GM21360 (cell line): ENCODE measurements around the gene OR6S1.
"Not testable (repeated sequence)": the region's sequence is repeated elsewhere in the genome, so short reads cannot be mapped to it uniquely, and the experiment has no call there.

Experiments used
- ATAC-seq: cut with Tn5 transposase; IDR thresholded peaks from one replicate; pipeline ENCODE4 v1.9.1; 2021; ENCODE audit warnings: mild to moderate bottlenecking, moderate library complexity; ENCODE audit not compliant: unreplicated experiment

OR6S1 gene

DNA sequence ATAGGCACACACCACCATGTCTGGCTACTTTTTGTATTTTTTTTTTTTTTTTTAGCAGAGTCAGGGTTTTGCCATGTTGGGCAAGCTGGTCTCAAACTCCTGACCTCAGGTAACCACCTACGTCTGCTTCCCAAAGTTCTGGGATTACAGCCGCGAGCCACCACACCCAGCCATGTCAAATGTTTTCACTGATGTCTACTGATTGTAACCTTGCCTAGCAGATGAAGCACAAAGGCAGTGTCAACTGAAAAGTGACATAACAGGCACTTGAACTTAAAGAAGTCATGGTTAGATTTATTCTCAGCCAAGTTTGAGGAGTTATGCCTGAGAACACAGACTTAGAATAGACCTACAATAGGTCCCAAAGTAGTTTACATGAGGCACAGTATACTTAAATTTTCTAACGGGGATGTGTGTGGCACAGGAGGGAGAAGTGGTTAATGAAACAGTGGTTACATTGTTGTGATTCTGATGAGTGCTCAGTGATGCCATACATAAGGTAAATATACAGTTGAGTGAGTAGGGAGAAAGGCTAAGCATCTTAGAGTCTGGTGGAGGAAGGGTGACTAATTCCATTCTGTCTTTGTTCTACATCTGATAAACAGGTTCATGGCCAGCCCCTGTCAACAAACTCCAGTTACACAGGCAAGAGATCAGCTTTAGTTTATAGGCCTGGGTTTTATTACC is 30.2 kb upstream of the OR6S1 start:
- peak; percentile 35 for ATAC-seq

DNA sequence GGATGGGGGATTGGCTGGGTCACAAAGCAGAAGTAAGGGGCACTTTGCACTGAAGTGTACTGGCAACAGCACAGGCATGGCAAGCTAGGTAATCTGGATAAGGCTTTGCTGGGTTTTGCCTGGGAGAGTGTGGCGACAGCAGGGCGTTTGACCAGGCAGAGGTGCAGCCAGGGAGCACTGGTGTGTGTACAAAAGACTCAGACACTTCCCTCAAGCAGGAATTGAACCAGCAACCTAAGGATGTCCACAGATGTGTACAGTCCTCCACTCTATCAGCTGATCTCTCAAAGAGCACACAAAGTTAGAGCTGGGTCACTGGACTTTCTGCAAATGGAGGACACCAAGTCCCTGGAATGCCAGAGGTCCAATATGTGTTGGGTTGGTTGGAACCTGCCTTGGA is 27.5 kb upstream of the OR6S1 start:
- ATAC-seq = no peak

DNA sequence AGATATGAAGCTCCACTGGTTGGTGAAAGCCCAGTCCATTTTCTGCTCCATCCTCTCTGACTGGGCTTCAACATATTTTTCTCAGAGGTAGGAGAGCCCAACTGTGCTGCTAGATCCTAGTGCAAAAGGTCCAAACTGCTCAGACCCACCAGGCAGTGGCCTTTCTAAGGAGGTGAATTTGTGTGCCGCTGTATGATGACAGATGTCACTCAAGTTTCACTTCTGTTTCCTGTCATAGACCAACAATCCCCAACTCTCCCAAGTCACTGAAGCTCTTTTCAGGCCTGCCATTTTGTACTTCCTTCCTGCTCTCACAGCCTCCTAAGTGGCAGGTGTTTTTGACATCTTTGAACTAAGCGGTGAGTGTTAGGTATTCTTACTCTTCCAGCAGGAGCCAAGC is 26.5 kb upstream of the OR6S1 start:
- ATAC-seq = peak; percentile 71

DNA sequence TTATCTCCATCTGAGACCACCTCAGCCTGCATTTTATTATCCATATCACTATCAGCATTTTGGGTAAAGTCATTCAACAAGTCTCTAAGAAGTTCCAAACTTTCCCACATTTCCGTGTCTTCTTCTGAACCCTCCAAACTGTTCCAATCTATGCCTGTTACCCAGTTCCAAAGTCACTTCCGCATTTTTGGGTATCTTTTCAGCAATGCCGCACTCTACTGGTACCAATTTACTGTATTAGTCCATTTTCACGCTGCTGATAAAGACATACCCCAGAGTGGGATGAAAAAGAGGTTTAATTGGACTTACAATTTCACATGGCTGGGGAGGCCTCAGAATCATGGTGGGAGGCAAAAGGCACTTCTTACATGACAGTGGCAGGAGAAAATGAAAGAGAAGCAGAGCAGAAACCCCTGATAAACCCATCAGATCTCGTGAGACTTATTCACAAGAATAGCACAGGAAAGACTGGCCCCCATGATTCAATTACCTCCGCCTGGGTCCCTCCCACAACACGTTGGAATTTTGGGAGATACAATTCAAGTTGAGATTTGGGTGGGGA is 25.0 kb upstream of the OR6S1 start:
- not testable (repeated sequence) for ATAC-seq

DNA sequence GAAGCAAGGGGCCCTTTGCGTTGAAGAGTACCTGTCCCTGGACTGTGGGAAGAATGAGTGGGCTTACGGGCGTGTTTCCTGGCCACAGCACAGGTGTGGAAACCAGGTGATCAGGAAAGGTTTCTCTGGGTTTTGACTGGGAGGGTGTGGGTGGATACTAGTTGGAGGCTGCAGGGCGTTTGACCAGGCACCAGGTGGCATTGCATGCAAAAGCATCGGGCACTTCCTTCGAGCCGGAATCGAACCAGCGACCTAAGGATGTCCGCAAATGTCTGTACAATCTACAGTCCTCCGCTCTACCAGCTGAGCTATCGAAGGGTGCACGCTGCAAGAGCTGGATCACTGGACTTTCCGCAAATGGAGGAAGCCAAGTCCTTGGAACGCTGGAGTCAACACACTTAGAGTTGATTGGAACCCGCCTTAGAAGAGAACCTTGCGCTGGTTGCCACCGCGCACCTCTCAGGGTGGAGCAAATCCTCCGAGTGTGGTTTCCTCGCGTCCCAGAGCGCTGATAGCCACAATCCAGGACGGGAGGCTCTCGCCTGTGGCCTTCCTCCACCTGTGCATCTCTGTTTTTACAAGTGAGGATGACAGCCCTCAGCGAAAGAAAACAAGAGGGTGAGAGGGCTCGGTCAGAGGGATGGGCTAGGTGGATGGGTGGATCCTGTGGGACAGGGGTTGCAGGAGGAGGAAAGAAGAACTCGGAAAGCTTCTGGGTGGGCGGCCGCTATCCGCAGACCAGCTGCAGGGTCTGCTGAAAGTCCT is 21.7 kb upstream of the OR6S1 start:
- no peak for ATAC-seq

DNA sequence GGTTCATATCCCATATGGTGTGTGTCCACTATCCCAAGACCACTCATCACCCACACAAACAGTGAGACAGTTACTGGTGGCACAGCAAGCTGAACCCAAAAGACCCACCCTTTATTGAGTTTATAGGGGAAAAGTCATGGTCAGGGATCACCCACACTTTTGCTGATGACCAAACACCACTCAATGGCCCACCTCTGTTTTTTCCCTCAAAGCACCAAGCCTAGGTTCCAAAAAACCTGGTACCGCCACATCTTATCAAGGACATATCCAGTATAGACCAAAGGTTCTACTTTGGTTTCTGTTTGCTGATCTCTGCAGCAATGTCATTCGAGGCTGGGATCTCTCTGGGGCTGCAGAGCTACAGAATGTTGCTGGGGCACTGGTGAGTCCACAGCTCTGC is 19.7 kb upstream of the OR6S1 start:
- ATAC-seq = no peak

DNA sequence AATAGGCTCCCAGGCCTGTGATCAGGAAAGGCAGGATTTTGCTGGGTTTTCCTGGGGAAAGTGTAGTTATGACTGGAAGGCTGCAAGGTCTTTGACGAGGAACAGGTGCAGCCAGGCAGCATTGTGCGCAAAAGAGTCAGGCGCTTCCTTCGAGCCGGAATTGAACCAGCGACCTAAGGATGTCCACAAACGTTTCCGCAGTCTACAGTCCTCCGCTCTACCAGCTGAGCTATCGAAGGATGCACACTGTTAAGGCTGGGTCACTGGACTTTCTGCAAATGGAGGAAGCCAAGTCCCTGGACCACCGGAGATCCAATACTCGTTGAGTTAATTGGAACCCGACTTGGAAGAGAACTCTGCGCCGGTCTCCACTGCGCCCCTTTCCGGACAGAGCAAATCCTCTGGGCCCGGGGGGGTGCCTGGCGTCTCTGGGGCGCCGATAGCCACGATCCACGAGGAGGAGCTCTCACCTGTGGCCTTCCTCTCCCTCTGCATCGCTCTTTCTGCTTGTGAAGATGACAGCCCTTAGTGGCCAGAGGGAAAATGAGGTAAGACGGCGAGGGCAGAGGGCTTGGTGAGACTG is 18.4 kb upstream of the OR6S1 start:
- ATAC-seq = no peak

DNA sequence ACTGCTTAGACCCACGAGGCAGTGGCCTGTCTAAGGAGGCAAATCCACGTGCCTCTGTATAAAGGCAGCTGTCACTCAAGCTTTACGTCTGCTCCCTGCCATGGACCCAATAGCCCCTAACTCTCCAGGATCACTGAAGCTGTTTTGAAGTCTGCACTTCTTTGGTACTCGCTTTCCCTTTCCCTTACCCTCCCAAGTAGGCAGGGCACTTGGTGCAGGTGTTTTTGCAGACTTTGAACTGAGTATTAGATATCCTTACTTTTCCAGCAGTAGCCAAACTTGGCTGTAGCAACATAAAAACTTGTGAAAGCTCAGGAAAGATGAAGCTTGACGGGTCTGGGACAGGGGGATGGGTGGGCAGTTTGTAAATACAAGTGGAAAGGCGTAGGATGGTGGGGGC is 17.8 kb upstream of the OR6S1 start:
- no peak for ATAC-seq

DNA sequence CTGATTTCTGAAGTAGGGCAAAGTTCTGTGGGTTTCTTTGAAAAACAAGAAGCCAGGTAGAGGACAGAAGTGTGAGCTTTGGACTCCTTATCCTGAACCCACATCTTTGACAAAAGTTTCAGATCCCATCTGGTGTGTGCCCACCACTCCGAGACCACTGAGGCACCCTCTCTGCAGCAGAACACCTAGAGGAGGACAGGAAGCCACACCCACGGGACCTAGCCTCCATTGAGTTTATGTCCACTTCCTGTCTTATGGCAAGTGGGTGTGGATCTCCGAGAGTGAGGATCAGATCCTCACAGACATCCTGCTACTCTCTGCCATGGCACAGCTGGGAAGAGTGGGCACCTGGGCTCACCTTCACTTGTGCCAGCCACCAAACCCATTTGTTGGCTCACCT is 16.8 kb upstream of the OR6S1 start:
- ATAC-seq = no peak

DNA sequence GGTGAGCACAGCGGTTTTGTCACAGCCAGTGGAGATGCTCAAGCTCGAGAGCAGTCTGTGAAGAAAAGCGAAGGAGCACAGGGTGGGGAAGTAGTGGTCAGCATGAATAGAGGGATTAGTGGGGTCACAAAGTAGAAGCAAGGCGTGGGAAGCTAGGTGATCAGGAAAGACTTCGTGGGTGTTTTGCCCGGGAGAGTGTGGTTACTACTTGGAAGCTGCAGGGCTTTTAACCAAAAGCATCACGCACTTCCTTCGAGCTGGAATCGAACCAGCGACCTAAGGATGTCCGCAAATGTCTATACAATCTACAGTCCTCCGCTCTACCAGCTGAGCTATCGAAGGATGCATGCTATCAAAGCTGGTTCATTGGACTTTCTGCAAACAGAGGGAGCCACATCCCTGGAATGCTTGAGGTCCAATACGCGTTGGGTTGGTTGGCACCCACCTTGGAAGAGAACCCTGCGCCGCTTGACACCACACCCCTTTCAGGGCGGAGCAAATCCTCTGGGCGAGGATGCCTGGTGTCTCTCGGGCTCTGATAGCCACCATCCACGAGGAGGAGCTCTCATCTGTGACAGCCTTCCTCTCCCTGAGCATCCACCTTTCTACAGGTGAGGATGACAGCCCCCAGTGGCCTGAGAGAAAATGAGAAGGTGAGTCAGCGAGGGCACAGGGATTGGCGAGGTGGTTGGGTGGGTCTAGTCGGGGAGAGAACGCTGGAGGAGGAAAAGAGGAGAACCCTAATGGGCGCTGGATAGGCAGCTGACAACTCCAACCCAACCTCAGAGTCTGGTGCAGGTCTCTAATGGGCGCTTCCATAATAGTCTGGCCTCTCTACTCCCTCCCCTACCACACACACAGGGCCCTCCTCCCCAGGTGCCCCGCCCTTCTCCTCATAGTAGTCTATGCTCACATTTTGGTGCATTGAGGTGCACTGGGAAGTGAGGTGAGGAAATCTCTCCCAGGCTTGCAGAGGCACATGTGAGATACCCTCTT is 16.0 kb upstream of the OR6S1 start:
- no peak for ATAC-seq

DNA sequence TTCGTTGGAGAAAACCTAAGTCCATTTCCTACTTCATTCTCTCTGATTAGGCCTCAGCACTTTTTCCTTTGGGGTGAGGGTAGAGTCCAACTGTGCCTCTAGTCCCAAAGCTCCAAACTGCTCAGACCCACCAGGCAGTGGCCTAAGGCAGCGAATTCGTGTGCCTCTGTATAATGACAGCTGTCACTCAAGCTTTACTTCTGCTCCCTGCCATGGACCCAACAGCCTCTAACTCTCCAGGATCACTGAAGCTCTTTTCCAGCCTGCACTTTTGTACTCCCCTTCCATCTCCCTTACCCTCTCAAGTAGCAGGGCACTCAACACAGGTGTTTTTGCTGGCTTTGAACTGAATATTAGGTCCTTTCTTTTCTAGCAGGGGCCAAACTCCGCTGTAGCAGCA is 14.8 kb upstream of the OR6S1 start:
- no peak for ATAC-seq

DNA sequence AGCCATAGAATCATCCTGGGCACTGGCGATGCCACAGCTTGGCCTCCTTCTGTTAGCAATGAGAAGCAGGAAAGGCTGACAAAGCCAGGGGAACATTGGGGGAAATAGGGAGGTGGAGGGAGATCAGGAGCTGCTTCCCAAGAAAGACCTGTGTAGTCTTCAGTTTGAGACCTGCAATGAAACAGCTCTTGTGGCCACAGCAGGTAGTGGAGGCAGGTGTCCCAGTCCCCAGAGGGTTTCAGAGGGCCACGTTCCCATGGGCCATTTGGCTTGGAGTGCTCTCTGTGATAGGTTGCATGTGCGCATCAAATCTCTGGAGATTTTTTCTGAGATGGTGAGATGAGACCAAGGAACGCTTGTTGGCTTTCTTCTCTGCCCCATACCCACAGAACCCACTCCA is 14.4 kb upstream of the OR6S1 start:
- ATAC-seq = no peak

DNA sequence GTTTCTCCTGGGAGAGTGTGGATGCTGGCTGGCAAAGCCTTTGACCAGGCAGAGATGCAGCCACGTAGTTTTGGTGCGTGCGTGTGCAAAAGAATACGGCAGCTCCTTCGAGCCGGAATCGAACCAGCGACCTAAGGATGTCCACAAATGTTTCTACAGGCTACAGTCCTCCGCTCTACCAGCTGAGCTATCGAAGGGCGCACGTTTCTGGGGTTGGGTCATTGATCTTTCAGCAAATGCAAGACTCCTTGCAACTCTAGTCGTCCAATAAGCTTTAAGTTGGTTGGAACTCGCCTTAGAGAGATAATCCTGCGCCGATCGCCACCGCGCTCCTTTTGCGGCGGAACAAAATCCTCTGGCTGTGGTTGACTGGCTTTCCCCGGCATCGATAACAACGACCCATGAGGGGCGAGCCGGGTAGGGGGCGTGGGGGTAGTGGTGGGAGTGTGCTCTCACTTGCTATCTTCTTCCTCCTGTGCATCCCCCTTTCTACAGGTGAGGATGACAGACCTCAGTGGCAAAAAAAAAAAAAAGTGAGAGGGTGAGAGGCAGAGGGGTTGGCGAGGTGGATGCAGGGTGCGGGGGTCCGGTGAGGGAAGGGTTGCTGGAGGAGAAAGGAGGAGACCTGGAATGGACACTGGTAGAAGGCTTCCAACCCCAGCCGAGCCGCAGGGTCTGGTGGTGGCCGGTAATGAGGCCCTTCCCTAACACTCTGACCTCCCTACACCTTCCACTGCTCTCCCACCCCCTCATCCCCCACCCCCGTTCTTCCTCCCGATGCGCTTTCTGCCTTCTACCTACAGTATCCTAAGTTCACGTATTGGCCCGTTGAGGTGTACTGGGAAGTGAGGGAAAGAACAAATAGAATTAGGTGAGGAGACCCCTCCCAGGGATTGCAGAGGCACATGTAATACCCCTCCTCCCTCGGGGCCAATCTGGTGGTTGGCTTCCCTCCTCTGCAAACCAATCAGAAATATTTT is 11.8 kb upstream of the OR6S1 start:
- no peak for ATAC-seq

DNA sequence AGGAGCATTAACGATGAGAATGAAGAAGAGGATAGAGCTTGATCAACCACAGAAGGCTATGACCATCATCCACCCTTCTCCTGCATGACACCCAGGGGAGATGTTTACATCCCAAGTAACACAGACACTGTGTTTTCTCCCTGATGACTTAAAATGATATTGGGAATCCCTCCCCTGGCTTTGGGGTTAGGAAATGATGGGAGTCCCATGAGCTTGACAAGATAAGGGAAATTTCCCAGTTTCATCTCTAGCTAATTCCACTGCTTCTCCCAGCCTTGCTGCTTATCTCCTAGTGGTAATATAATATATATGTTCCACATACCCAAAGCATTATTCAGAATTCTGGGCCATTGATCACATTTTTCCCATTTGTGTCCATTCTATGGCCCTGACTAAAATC is 4.0 kb upstream of the OR6S1 start:
- no peak for ATAC-seq

DNA sequence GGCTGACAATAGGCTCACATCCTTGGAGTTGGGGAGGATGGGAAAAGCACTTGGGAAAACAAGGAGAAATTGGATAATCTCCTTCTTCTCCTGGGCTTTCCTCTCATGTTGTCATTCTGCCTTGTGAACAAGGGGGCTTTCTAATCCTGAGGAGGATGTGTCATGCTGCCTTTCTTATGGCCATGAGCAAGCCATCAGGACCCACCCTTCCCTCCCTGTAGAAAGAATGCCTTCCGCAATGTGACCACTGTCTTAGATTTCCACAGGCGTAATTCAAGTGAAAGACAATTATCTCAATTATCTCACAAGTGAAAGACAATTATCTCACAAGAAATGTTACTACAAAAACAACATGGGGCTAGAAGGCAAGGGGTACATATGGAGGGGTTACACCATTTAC is 3.0 kb upstream of the OR6S1 start:
- ATAC-seq = no peak

DNA sequence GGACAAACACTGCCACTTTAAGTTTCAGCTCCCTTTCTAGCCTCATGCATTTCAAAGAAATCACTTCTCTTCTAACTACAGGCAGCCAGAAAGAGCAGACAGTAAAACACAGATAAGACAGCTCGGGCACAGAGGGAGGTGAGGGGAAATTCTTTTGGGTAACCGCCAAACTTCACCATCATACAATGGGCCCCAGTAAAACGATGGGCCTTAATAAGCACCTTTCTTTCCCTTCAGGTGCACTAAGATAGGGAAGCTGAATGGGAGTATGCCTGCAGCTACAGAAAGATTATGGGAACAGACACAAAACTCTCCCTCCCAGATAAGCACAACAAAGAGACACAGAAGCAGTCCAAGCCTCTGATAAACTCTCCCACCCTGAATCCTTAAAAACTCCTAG is 1.3 kb upstream of the OR6S1 start:
- not testable (repeated sequence) for ATAC-seq

DNA sequence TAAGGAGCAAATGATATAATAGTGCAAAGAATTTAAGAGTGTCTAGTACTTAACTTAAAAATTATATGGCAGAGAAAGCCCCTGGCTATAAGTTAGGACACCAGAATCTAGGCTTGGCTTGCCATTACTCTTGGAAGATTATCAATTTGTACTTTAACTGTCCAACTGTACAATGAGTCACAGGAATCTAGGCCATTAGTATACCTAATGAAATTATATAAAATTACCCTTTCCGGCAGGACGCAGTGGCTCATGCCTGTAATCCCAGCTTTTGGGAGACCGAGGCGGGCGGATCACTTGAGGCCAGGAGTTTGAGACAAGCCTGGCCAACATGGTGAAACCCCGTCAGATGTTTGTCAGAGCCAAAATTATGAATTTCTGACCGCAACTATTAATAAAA is 691 bp upstream of the OR6S1 start:
- ATAC-seq = no peak

DNA sequence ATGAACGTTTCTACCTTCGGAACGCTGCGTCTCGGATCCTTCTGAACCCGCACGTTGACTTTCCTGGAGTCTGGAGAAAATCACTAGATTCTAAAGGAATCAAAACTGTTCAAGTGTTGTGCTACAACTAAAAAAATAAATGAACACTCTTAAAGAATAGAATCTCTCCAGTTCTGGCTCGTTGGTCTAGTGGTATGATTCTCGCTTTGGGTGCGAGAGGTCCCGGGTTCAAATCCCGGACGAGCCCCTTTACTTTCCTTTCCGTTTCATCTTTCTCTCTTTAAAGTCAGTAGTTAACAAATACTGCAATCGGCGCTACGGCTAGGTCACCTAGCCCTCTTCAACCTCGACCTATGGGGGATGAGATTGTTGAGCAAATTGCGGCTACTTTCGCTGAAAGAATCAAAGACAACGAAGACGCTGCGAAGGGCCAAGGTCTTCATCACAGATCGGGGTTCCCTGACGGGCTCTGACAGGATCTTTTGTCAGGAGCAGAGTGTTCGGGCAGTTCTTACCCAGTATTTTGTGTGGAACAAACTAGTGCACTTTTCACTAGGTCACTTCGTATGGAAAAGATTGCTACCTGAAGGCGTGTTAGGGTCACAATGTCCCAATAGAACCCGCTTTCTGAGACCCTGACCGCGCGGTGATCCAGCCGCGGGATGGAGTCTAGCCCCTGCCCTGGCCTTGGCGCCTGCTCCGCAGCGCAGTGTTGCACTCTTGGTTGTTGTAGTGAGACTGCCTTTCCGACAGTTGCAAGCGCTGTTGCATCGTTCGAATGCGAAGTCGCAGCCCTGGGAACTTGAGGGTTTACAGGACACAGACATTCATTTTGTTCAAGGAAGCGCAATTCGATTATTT is 8.4 kb downstream of the OR6S1 start:
- peak; percentile 51 for ATAC-seq

DNA sequence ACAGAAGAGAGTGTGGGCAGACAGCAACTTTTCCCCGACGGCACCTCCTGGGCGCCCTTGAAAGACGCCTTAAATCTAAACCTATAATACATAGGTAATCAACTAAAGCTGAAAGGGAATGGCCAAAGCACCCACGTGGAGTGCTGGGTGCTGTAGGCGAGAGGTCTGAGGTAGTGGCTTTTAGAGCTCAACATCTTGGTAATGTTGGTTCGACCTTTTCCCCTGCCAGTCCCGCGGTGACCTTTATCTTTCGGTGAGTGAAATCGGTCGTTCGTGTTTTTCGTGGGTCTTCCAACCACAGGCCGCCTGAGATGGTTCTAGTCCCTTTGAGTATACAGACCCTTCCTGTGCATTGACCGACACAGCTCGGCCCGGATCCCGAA is 9.1 kb downstream of the OR6S1 start:
- ATAC-seq = no peak
